Parathyroid adenoma (tissue), 2 donors: ENCODE measurements around the gene NME2.
A peak's percentile ranks its signal among the peaks of the same experiment; 100 is the strongest.

Experiments
- H2AFZ ChIP-seq: fragments of 300-600 bp; sonication (generic); one replicate; pipeline ENCODE4 v1.7.0; 2017; ENCODE audit warnings: antibody characterized with exemption, mild to moderate bottlenecking
- H3K27ac ChIP-seq: fragments of 300-600 bp; sonication (generic); one replicate; pipeline ENCODE4 v1.7.0; 2017
- H3K27me3 ChIP-seq: fragments of 300-600 bp; sonication (generic); one replicate; pipeline ENCODE4 v1.7.0; 2017; ENCODE audit warnings: low read length; ENCODE audit not compliant: control insufficient read depth, insufficient read depth
- H3K36me3 ChIP-seq: fragments of 300-600 bp; sonication (generic); one replicate; pipeline ENCODE4 v1.7.0; 2017; ENCODE audit warnings: low read length; ENCODE audit not compliant: control insufficient read depth, insufficient read depth
- H3K4me1 ChIP-seq: fragments of 300-600 bp; sonication (generic); one replicate; pipeline ENCODE4 v1.7.0; 2017; ENCODE audit warnings: control low read depth
- H3K4me2 ChIP-seq: fragments of 300-600 bp; sonication (generic); one replicate; pipeline ENCODE4 v1.7.0; 2017; ENCODE audit warnings: low read length
- H3K4me3 ChIP-seq: fragments of 300-600 bp; sonication (generic); one replicate; pipeline ENCODE4 v1.7.0; 2017; ENCODE audit warnings: low read depth, low read length
- H3K79me2 ChIP-seq: fragments of 300-600 bp; sonication (generic); one replicate; pipeline ENCODE4 v1.7.0; 2017; ENCODE audit warnings: control low read depth
- H3K9ac ChIP-seq: fragments of 300-600 bp; sonication (generic); one replicate; pipeline ENCODE4 v1.7.0; 2017; ENCODE audit warnings: mild to moderate bottlenecking
- H3K9me3 ChIP-seq: fragments of 300-600 bp; sonication (generic); one replicate; pipeline ENCODE4 v1.7.0; 2017; ENCODE audit warnings: low read length; ENCODE audit not compliant: control insufficient read depth
- CTCF ChIP-seq: fragments of 300-600 bp; sonication (generic); IDR thresholded peaks from one replicate; pipeline ENCODE4 v1.7.0; 2017; ENCODE audit warnings: antibody characterized with exemption, mild to moderate bottlenecking
- donor health status: primary hyperparathyroidism.

NME2 gene

GRCh38 chr17:51159604-51160003 is 6.6 kb upstream of the NME2 start:
- no peak overlapping the region for H3K4me3 ChIP-seq
- H3K27ac ChIP-seq = no peak overlapping the region
- H2AFZ ChIP-seq = no peak overlapping the region
- H3K9me3 ChIP-seq = no peaks in the 10 kb centered on the region
- no peaks in the 10 kb centered on the region for H3K36me3 ChIP-seq
- H3K27me3 ChIP-seq = no peaks in the 10 kb centered on the region
- no peak overlapping the region for H3K9ac ChIP-seq
- H3K4me1 ChIP-seq = peaks cover 1% of the 10 kb centered on the region
- peaks cover 5% of the 10 kb centered on the region for H3K79me2 ChIP-seq
- H3K4me2 ChIP-seq = no peak overlapping the region
- no peak for TF ChIP-seq CTCF

- H3K4me3 ChIP-seq = no peak overlapping the region
Observed at GRCh38 chr17:51161541-51161940, 4.7 kb upstream of the NME2 start.

GRCh38 chr17:51164911-51165679 is 1.1 kb upstream of the NME2 start:
- H3K27ac ChIP-seq = peak overlapping the region; percentile 84
- TF ChIP-seq CTCF = no peak
- H3K36me3 ChIP-seq = no peaks in the 10 kb centered on the region

More at GRCh38 chr17:51161541-51161940, 4.7 kb upstream of the NME2 start:
- Histone ChIP-seq H3K27ac (no peak overlapping the region), H3K9me3 (no peaks in the 10 kb centered on the region), H3K36me3 (no peaks in the 10 kb centered on the region), H3K79me2 (no peaks in the 10 kb centered on the region), H3K4me2 (no peak overlapping the region), H3K9ac (no peak overlapping the region), H3K4me1 (no peaks in the 10 kb centered on the region), H3K27me3 (no peaks in the 10 kb centered on the region), H2AFZ (no peak overlapping the region)
- TF ChIP-seq CTCF = no peak

GRCh38 chr17:51165680-51166197 is 472 bp upstream of the NME2 start:
- Histone ChIP-seq H3K27ac (peak overlapping the region; percentile 84), H3K36me3 (no peaks in the 10 kb centered on the region), H3K4me3 (peak overlapping the region; percentile 80), H3K9me3 (no peaks in the 10 kb centered on the region), H3K79me2 (no peaks in the 10 kb centered on the region), H3K27me3 (no peaks in the 10 kb centered on the region), H3K4me1 (no peaks in the 10 kb centered on the region), H3K4me2 (peak overlapping the region; percentile 99), H2AFZ (peak overlapping the region; percentile 100), H3K9ac (peak overlapping the region; percentile 25)
- no peak for TF ChIP-seq CTCF

More at GRCh38 chr17:51164911-51165679, 1.1 kb upstream of the NME2 start:
- H3K4me2 ChIP-seq = peak overlapping the region; percentile 99
- H3K4me3 ChIP-seq = no peak overlapping the region
- H3K27me3 ChIP-seq = no peaks in the 10 kb centered on the region
- peak overlapping the region; percentile 25 for H3K9ac ChIP-seq
- H3K4me1 ChIP-seq = no peaks in the 10 kb centered on the region
- H3K79me2 ChIP-seq = no peaks in the 10 kb centered on the region
- H3K9me3 ChIP-seq = no peaks in the 10 kb centered on the region
- H2AFZ ChIP-seq = peak overlapping the region; percentile 100
